Tibial nerve (tissue), 3 donors: Measurements from ENCODE around the gene ZNF207.

Experiments used
- POLR2A ChIP-seq, 2 donors: fragments of 450-650 bp; IDR thresholded peaks; one replicate each; pipeline ENCODE4 v1.6.1; 2017; ENCODE audit warnings: antibody characterized with exemption in 2 of 2, mild to moderate bottlenecking in 2 of 2, moderate library complexity in 2 of 2
- TF ChIP-seq, protein P1 (sequence below), 5 experiments: fragments of 200-600 bp in 3 of 5; fragments of 450-650 bp in 2 of 5; sonication (generic) in 3 of 5; IDR thresholded peaks; one replicate each; pipeline ENCODE4 v1.5.1; 2016 to 2019; ENCODE audit warnings: antibody characterized with exemption in 5 of 5, mild to moderate bottlenecking in 3 of 5, moderate library complexity in 2 of 5

DNA sequence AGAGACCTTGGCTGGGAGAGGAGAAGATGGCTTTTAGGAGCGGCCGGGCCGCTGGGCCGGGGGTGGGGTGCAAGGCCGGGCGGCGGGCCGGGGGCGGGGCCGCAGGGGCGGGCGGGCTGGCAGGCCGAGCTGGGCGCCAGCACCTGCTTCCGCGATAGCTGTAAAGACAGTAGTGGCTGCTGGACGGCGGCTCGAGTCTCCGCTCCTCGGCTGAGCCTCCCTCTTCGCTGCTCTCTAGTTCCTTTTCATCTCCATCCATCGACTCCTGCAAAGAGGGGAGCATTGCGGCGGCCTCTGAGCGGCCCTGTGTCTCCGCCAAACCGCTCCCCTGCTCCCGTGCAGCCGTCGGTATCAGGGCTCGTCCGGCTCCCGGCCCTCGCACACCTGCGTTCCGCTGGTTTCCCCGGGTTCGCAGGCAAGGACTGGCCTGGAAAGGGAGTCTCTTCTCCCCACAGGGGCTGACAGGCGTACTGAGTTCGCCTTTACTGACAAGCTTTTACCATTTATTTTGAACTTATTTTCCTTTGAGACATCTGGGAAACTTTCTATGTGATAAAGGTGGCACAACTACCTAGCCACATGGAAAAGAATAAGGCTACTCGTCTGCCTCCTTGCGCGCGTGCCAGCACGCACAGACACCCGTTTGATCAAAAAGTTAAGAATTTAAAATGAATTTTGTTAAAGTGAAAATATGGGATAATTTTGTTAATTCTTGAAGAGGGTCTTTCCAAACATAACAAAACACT lies 7.9 kb upstream of the ZNF207 start, which contains the start of gene C17orf75:
- no peak for TF ChIP-seq POLR2A (IDR thresholded peaks at IDR 0.05)
- TF ChIP-seq, protein P1, sequence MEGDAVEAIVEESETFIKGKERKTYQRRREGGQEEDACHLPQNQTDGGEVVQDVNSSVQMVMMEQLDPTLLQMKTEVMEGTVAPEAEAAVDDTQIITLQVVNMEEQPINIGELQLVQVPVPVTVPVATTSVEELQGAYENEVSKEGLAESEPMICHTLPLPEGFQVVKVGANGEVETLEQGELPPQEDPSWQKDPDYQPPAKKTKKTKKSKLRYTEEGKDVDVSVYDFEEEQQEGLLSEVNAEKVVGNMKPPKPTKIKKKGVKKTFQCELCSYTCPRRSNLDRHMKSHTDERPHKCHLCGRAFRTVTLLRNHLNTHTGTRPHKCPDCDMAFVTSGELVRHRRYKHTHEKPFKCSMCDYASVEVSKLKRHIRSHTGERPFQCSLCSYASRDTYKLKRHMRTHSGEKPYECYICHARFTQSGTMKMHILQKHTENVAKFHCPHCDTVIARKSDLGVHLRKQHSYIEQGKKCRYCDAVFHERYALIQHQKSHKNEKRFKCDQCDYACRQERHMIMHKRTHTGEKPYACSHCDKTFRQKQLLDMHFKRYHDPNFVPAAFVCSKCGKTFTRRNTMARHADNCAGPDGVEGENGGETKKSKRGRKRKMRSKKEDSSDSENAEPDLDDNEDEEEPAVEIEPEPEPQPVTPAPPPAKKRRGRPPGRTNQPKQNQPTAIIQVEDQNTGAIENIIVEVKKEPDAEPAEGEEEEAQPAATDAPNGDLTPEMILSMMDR (IDR thresholded peaks at IDR 0.05), result peak in 1 of 5 experiments; percentile 24
